OCI-LY7 (cell line): ENCODE data around the gene LRP1B. TPM values are rescaled to one million over a fixed set of nuclear protein-coding genes. Genes with fewer than 3 reads are reported as not detected.

ENCODE experiments used
- BruUV-seq: library from RNA; stranded (reverse); fragments of 400-500 nt; replicated peaks from 2 replicates; lab custom pipeline; 2021; lab: Mats Ljungman, UMichigan
- CTCF ChIA-PET: fragments of 300-600 bp; sonication (Branson Sonifier 250); formaldehyde crosslinking; loops from one replicate; lab custom pipeline; 2022; ENCODE audit warnings: antibody characterized with exemption; ENCODE audit not compliant: unreplicated experiment; lab: Charles Lee
- POLR2A ChIA-PET: fragments of 300-600 bp; sonication (Branson Sonifier 250); formaldehyde crosslinking; loops from one replicate; lab custom pipeline; 2022; ENCODE audit warnings: antibody characterized with exemption; lab: Charles Lee
- DNase-seq: peaks from one replicate; pipeline ENCODE4 v3.0.0-alpha.2; 2015; ENCODE audit warnings: low spot score
- H2AFZ ChIP-seq: fragments of 200-600 bp; sonication (generic), shearing (Covaris generic); 2 replicates; pipeline ENCODE4 v1.6.1; 2014; ENCODE audit warnings: mild to moderate bottlenecking, antibody characterized with exemption, low read length, moderate library complexity
- H3K27ac ChIP-seq: fragments of 200-600 bp; sonication (generic); 2 replicates; pipeline ENCODE4 v1.5.1; 2014; ENCODE audit warnings: mixed run types, low read depth, mild to moderate bottlenecking, moderate library complexity, low read length, inconsistent platforms; ENCODE audit not compliant: poor library complexity, severe bottlenecking
- H3K36me3 ChIP-seq: fragments of 200-600 bp; sonication (generic); 2 replicates; pipeline ENCODE4 v1.6.1; 2014; ENCODE audit warnings: mild to moderate bottlenecking, antibody characterized with exemption, low read length, moderate library complexity, mixed read lengths; ENCODE audit not compliant: insufficient read depth
- H3K4me1 ChIP-seq: fragments of 200-600 bp; sonication (generic); 2 replicates; pipeline ENCODE4 v1.5.1; 2014; ENCODE audit warnings: mild to moderate bottlenecking, low read length; ENCODE audit not compliant: insufficient read depth, poor library complexity, severe bottlenecking
- H3K4me2 ChIP-seq: fragments of 200-600 bp; sonication (generic); 2 replicates; pipeline ENCODE4 v1.6.1; 2014; ENCODE audit warnings: mild to moderate bottlenecking, low read length
- H3K4me3 ChIP-seq: fragments of 200-600 bp; sonication (generic); 2 replicates; pipeline ENCODE4 v1.5.1; 2014; ENCODE audit warnings: mild to moderate bottlenecking, low read depth, low read length; ENCODE audit not compliant: poor library complexity, severe bottlenecking
- H3K79me2 ChIP-seq: fragments of 200-600 bp; sonication (generic); 2 replicates; pipeline ENCODE4 v1.6.1; 2016; ENCODE audit warnings: low read depth, mild to moderate bottlenecking, low read length, moderate library complexity, mixed read lengths; ENCODE audit not compliant: insufficient read depth
- H3K9me2 ChIP-seq: fragments of 200-600 bp; sonication (generic); 2 replicates; pipeline ENCODE4 v1.6.1; 2016; ENCODE audit warnings: mild to moderate bottlenecking, low read length, mixed read lengths; ENCODE audit not compliant: insufficient read depth
- H3K9me3 ChIP-seq: fragments of 200-600 bp; sonication (generic); 2 replicates; pipeline ENCODE4 v1.6.1; 2014; ENCODE audit warnings: mild to moderate bottlenecking, mixed run types, low read length, mixed read lengths
- H4K20me1 ChIP-seq: fragments of 200-600 bp; sonication (generic); 2 replicates; pipeline ENCODE4 v1.6.1; 2014; ENCODE audit warnings: mild to moderate bottlenecking, antibody characterized with exemption, low read length, moderate library complexity, mixed read lengths; ENCODE audit not compliant: insufficient read depth
- CTCF ChIP-seq: fragments of 200-600 bp; sonication (generic); conservative IDR thresholded peaks from 2 replicates; pipeline ENCODE4 v1.5.1; 2014; ENCODE audit warnings: mild to moderate bottlenecking, antibody characterized with exemption, low read length, moderate library complexity, mixed read lengths
- EZH2phosphoT487 ChIP-seq: fragments of 200-600 bp; sonication (generic); IDR thresholded peaks from 2 replicates; pipeline ENCODE4 v1.6.1; 2018; ENCODE audit warnings: low read depth, borderline replicate concordance, mild to moderate bottlenecking, mixed run types, antibody characterized with exemption, low read length, moderate library complexity, mixed read lengths
- intact Hi-C: fragments of 100-400 bp; cut with micrococcal nuclease; formaldehyde crosslinking; loops from one replicate; pipeline ENCODE4 v1.10.0; 2022; ENCODE audit not compliant: unreplicated experiment
- total RNA-seq, 2 experiments: library from RNA; depleted of rRNA in 1 of 2; stranded (reverse); fragments of >200 nt in 1 of 2; shearing (Covaris generic) in 1 of 2; gene quantifications; 2 replicates each; pipeline ENCODE4 v1.2.3, GENCODE V29; 2014 to 2022

Gene LRP1B
- total RNA-seq, 2 experiments from 2014 or later = not detected

GRCh38 chr2:142127248-142127647 is 3.6 kb downstream of the LRP1B start:
- Histone ChIP-seq H3K4me1 (no peaks in the 10 kb centered on the region), H3K9me2 (no peaks in the 10 kb centered on the region), H3K9me3 (no peaks in the 10 kb centered on the region), H2AFZ (no peak overlapping the region), H3K27ac (no peak overlapping the region), H3K36me3 (no peaks in the 10 kb centered on the region), H3K4me2 (no peak overlapping the region), H3K4me3 (no peak overlapping the region), H3K79me2 (no peaks in the 10 kb centered on the region), H4K20me1 (no peaks in the 10 kb centered on the region)
- no peak for DNase-seq
- intact Hi-C loops = no loop called here
- ChIA-PET POLR2A (no interaction called here), CTCF (no interaction called here)
- TF ChIP-seq EZH2phosphoT487 = no peak
- no peak for TF ChIP-seq CTCF
- BruUV-seq = no TSS peak

GRCh38 chr2:142124706-142125105 is 6.1 kb downstream of the LRP1B start:
- CTCF ChIA-PET = no interaction called here
- BruUV-seq = no TSS peak
- H2AFZ ChIP-seq = no peak overlapping the region
- intact Hi-C loops = no loop called here
- no peak overlapping the region for H3K4me2 ChIP-seq
- no peaks in the 10 kb centered on the region for H3K9me2 ChIP-seq
- no peaks in the 10 kb centered on the region for H3K4me1 ChIP-seq
- H3K27ac ChIP-seq = no peak overlapping the region
- no peak for TF ChIP-seq EZH2phosphoT487
- no peak for DNase-seq
- H3K79me2 ChIP-seq = no peaks in the 10 kb centered on the region
- H3K4me3 ChIP-seq = no peak overlapping the region
- POLR2A ChIA-PET = no interaction called here
- H3K36me3 ChIP-seq = no peaks in the 10 kb centered on the region
- no peaks in the 10 kb centered on the region for H4K20me1 ChIP-seq
- H3K9me3 ChIP-seq = no peaks in the 10 kb centered on the region

GRCh38 chr2:142119347-142119746 is 11.5 kb downstream of the LRP1B start:
- intact Hi-C loops = no loop called here
- no peak for DNase-seq
- Histone ChIP-seq H3K9me2 (no peaks in the 10 kb centered on the region), H2AFZ (no peak overlapping the region), H3K9me3 (no peaks in the 10 kb centered on the region), H3K27ac (no peak overlapping the region), H3K4me2 (no peak overlapping the region), H3K4me3 (no peak overlapping the region), H3K79me2 (no peaks in the 10 kb centered on the region), H3K4me1 (no peaks in the 10 kb centered on the region), H4K20me1 (no peaks in the 10 kb centered on the region), H3K36me3 (no peaks in the 10 kb centered on the region)
- ChIA-PET CTCF (no interaction called here), POLR2A (interaction anchor here (0.6 to 0.7 kb wide), 2 partner anchors 710 to 1565 kb away, joined by 3 read pairs; no protein-coding TSS in a partner anchor)
- TF ChIP-seq EZH2phosphoT487 = no peak
- no peak for TF ChIP-seq CTCF
- BruUV-seq = no TSS peak
